Endodermal cell (in vitro differentiated cells): ENCODE results near the gene GUSB. TPM values are rescaled to one million over a fixed set of nuclear protein-coding genes. Genes with fewer than 3 reads are reported as not detected.

Experiments used
- DNase-seq: peaks from one replicate; pipeline ENCODE4 v3.0.0-alpha.2; 2017
- H3K27ac ChIP-seq: 2 replicates; pipeline ENCODE4 v1.5.1; 2013; ENCODE audit warnings: mild to moderate bottlenecking, low read depth, low read length, moderate library complexity
- H3K27me3 ChIP-seq: 2 replicates; pipeline ENCODE4 v1.6.1; 2013; ENCODE audit warnings: mild to moderate bottlenecking, low read length, moderate library complexity; ENCODE audit not compliant: insufficient read depth, control insufficient read depth, poor library complexity, severe bottlenecking
- H3K36me3 ChIP-seq: 2 replicates; pipeline ENCODE4 v1.7.0; 2013; ENCODE audit warnings: mild to moderate bottlenecking, low read length, moderate library complexity; ENCODE audit not compliant: control insufficient read depth, insufficient read depth
- H3K4me1 ChIP-seq: one replicate; pipeline ENCODE4 v1.7.0; 2013; ENCODE audit warnings: low read length; ENCODE audit not compliant: control insufficient read depth, insufficient read depth
- H3K4me3 ChIP-seq: 2 replicates; pipeline ENCODE4 v1.5.1; 2013; ENCODE audit warnings: mild to moderate bottlenecking, low read length, moderate library complexity
- H3K9ac ChIP-seq: 2 replicates; pipeline ENCODE4 v1.6.1; 2013; ENCODE audit warnings: mild to moderate bottlenecking, low read length, moderate library complexity; ENCODE audit not compliant: poor library complexity, severe bottlenecking; ENCODE audit errors: extremely low read depth
- H3K9me3 ChIP-seq: 2 replicates; pipeline ENCODE4 v1.6.1; 2013; ENCODE audit warnings: mild to moderate bottlenecking, low read length, moderate library complexity; ENCODE audit not compliant: control insufficient read depth
- H3K27ac Mint-ChIP-seq: 2 replicates; pipeline ENCODE4 v1.8.0; 2020; ENCODE audit warnings: mixed read lengths
- H3K27me3 Mint-ChIP-seq: 2 replicates; pipeline ENCODE4 v1.8.0; 2021; ENCODE audit warnings: mild to moderate bottlenecking, mixed read lengths; ENCODE audit not compliant: insufficient read depth
- H3K36me3 Mint-ChIP-seq: 2 replicates; pipeline ENCODE4 v1.8.0; 2020; ENCODE audit warnings: low read depth, mixed read lengths
- H3K4me1 Mint-ChIP-seq: 2 replicates; pipeline ENCODE4 v1.8.0; 2020; ENCODE audit warnings: mixed read lengths
- H3K4me3 Mint-ChIP-seq: 2 replicates; pipeline ENCODE4 v1.8.0; 2020; ENCODE audit warnings: mild to moderate bottlenecking, moderate library complexity, mixed read lengths
- H3K9me3 Mint-ChIP-seq: 2 replicates; pipeline ENCODE4 v1.8.0; 2020; ENCODE audit warnings: mild to moderate bottlenecking, mixed read lengths
- CTCF ChIP-seq: fragments of 200-600 bp; sonication (generic); conservative IDR thresholded peaks from 2 replicates; pipeline ENCODE4 v1.5.0; 2021; ENCODE audit warnings: antibody characterized with exemption, mild to moderate bottlenecking
- WGBS, 2 experiments: methylation state at CpG; one replicate each; pipeline versions ENCODE4 v1.1.5 to v1.1.7; 2013; ENCODE audit warnings: missing lambda C conversion rate in 2 of 2, mixed read lengths in 1 of 2; ENCODE audit not compliant: insufficient coverage in 1 of 2, insufficient read length in 1 of 2; 5-methylcytosine and 5-hydroxymethylcytosine counted together
- total RNA-seq, 2 donors: library from RNA; stranded (reverse); fragmentation: NEBNext Ultra II Directional in 1 of 2; extraction: Animal tissue kit (Norgen Biotek cat#: 25700) in 1 of 2; gene quantifications; 2 replicates in 1 of 2; 3 replicates in 1 of 2; pipeline ENCODE4 v1.2.1, GENCODE V29; 2021

Gene GUSB
- total RNA-seq, 2 donors from 2014 or later, result 54.5 to 60.6 TPM

GRCh38 chr7:65915921-65916657 is 65.9 kb downstream of the GUSB start:
- H3K4me3 ChIP-seq, result no peak overlapping the region
- no peak for TF ChIP-seq CTCF
- no peak for DNase-seq

GRCh38 chr7:65912237-65912636 is 69.8 kb downstream of the GUSB start:
- WGBS, 2 experiments, result 94 to 96% methylated on average over 7 of the region's 7 CpGs
- H3K9ac ChIP-seq, result no peak overlapping the region
- H3K27ac Mint-ChIP-seq, result no peak overlapping the region
- no peak for TF ChIP-seq CTCF
- no peak overlapping the region for H3K4me3 ChIP-seq
- no peaks in the 10 kb centered on the region for H3K27me3 ChIP-seq
- H3K4me1 ChIP-seq, result no peaks in the 10 kb centered on the region
- peaks cover 3% of the 10 kb centered on the region for H3K36me3 Mint-ChIP-seq
- H3K9me3 ChIP-seq, result no peaks in the 10 kb centered on the region
- H3K4me3 Mint-ChIP-seq, result no peak overlapping the region
- H3K36me3 ChIP-seq, result no peaks in the 10 kb centered on the region
- DNase-seq, result no peak
- no peaks in the 10 kb centered on the region for H3K9me3 Mint-ChIP-seq
- no peaks in the 10 kb centered on the region for H3K27me3 Mint-ChIP-seq
- no peak overlapping the region for H3K27ac ChIP-seq
- peaks cover 13% of the 10 kb centered on the region for H3K4me1 Mint-ChIP-seq

More at GRCh38 chr7:65915921-65916657, 65.9 kb downstream of the GUSB start:
- no peaks in the 10 kb centered on the region for H3K9me3 Mint-ChIP-seq
- H3K27me3 Mint-ChIP-seq, result peaks cover 3% of the 10 kb centered on the region
- no peak overlapping the region for H3K27ac Mint-ChIP-seq
- no peaks in the 10 kb centered on the region for H3K4me1 ChIP-seq
- H3K27me3 ChIP-seq, result peaks cover 13% of the 10 kb centered on the region
- H3K36me3 Mint-ChIP-seq, result peaks cover 3% of the 10 kb centered on the region
- 94 to 100% methylated on average over 2 to 8 of the region's 8 CpGs for WGBS, 2 experiments
- H3K4me3 Mint-ChIP-seq, result no peak overlapping the region
- H3K9me3 ChIP-seq, result no peaks in the 10 kb centered on the region
- H3K36me3 ChIP-seq, result no peaks in the 10 kb centered on the region
- H3K4me1 Mint-ChIP-seq, result peaks cover 4% of the 10 kb centered on the region
- H3K27ac ChIP-seq, result no peak overlapping the region
- H3K9ac ChIP-seq, result no peak overlapping the region

Other genes starting within 250 kb of the GUSB start
- gene VKORC1L1, start 109.1 kb downstream of the GUSB start, total RNA-seq, result 10 to 100 TPM; 20.7 to 24.7 TPM
- gene ASL, start 93.6 kb upstream of the GUSB start, total RNA-seq, result 10 to 100 TPM; 37.8 to 47.9 TPM
- gene CRCP, start 132.6 kb upstream of the GUSB start, total RNA-seq, result 10 to 100 TPM; 25.9 to 27.8 TPM
- gene TPST1, start 223.1 kb upstream of the GUSB start, total RNA-seq, result 10 to 100 TPM; 38.3 to 43.8 TPM